Measurements from ENCODE around the gene C10orf71.

The C10orf71 gene

GRCh38 chr10:49310460-49310859 is 11.5 kb downstream of the C10orf71 start:
- no peaks in the 10 kb centered on the region for H3K4me1 ChIP-seq (ENCODE audit: low read length)
- no peak overlapping the region for H3K4me3 ChIP-seq (ENCODE audit: low read length)
- no peaks in the 10 kb centered on the region for H3K9me3 ChIP-seq (replicated peaks; ENCODE audit: insufficient read depth, low read length)
- no peak overlapping the region for H3K4me2 ChIP-seq (ENCODE audit: low read depth, low read length)
- no peaks in the 10 kb centered on the region for H3K27me3 ChIP-seq (replicated peaks; ENCODE audit: insufficient read depth, low read length)
- H3K9me2 ChIP-seq (replicated peaks; ENCODE audit: insufficient read depth, low read length) = no peaks in the 10 kb centered on the region
- no peak for DNase-seq
- H3K27ac ChIP-seq (ENCODE audit: low read length) = no peak overlapping the region
- H2AFZ ChIP-seq (ENCODE audit: low read length) = no peak overlapping the region
- no peaks in the 10 kb centered on the region for H3K36me3 ChIP-seq (replicated peaks; ENCODE audit: insufficient read depth, low read length)
- no peaks in the 10 kb centered on the region for H3F3A ChIP-seq (ENCODE audit: insufficient read depth, low read length)
- H3K79me2 ChIP-seq (ENCODE audit: low read length) = no peaks in the 10 kb centered on the region
- H4K20me1 ChIP-seq (ENCODE audit: insufficient read depth, low read length) = no peaks in the 10 kb centered on the region
- TF ChIP-seq EZH2phosphoT487 (IDR thresholded peaks at IDR 0.05; ENCODE audit: low read length) (no peak), EZH2 (optimal IDR thresholded peaks at IDR 0.05; ENCODE audit: low read depth, low read length) (no peak), CTCF (IDR thresholded peaks at IDR 0.05; ENCODE audit: low read length) (no peak)
- H3K9ac ChIP-seq (ENCODE audit: low read length) = no peak overlapping the region

DNA sequence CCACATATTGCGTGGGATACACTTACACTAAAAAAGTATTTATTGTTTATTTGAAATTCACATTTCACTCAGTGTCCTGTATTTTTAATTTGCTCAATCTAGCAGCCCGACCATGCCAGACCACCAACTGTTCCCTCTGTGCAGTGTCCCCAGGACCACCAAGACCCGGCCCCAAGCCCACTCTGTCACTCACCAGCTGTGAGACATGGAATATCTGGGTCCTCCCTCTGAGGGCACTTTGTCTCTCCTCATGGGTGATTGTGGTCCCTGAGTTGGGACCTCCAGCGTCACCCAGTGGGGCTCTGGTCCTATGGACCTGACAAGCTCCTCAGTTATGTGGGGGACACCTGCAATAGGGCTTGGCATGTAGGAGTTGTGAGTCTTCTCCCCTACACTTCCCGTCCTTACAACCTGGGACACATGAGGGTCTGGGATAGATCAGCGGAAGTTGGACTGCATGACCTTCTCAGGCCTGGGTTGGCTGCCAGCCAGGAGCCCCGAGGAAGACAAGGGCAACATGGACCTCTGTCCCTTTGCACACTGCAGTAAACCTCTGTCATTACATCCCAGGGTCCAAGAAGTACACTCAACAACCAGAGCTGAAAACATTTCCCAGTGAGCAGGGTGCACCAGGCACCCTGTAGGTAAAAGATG is 12.1 kb downstream of the C10orf71 start:
- H3K36me3 ChIP-seq (replicated peaks; ENCODE audit: insufficient read depth, low read length) = no peaks in the 10 kb centered on the region
- no peak overlapping the region for H3K4me2 ChIP-seq (ENCODE audit: low read depth, low read length)
- no peaks in the 10 kb centered on the region for H4K20me1 ChIP-seq (ENCODE audit: insufficient read depth, low read length)
- DNase-seq = no peak
- TF ChIP-seq EZH2phosphoT487 (IDR thresholded peaks at IDR 0.05; ENCODE audit: low read length) = no peak
- TF ChIP-seq EZH2 (optimal IDR thresholded peaks at IDR 0.05; ENCODE audit: low read depth, low read length) = no peak
- no peak for TF ChIP-seq CTCF (IDR thresholded peaks at IDR 0.05; ENCODE audit: low read length)
- H3K4me3 ChIP-seq (ENCODE audit: low read length) = no peak overlapping the region
- no peak overlapping the region for H3K27ac ChIP-seq (ENCODE audit: low read length)
- H3K27me3 ChIP-seq (replicated peaks; ENCODE audit: insufficient read depth, low read length) = no peaks in the 10 kb centered on the region
- no peak overlapping the region for H2AFZ ChIP-seq (ENCODE audit: low read length)
- H3K79me2 ChIP-seq (ENCODE audit: low read length) = no peaks in the 10 kb centered on the region
- no peak overlapping the region for H3K9ac ChIP-seq (ENCODE audit: low read length)
- no peaks in the 10 kb centered on the region for H3K4me1 ChIP-seq (ENCODE audit: low read length)
- no peaks in the 10 kb centered on the region for H3K9me3 ChIP-seq (replicated peaks; ENCODE audit: insufficient read depth, low read length)
- no peaks in the 10 kb centered on the region for H3F3A ChIP-seq (ENCODE audit: insufficient read depth, low read length)
- H3K9me2 ChIP-seq (replicated peaks; ENCODE audit: insufficient read depth, low read length) = no peaks in the 10 kb centered on the region

- TF ChIP-seq EZH2 (optimal IDR thresholded peaks at IDR 0.05; ENCODE audit: low read depth, low read length) (no peak), EZH2phosphoT487 (IDR thresholded peaks at IDR 0.05; ENCODE audit: low read length) (no peak), CTCF (IDR thresholded peaks at IDR 0.05; ENCODE audit: low read length) (no peak)
- Histone ChIP-seq H3F3A (ENCODE audit: insufficient read depth, low read length) (no peaks in the 10 kb centered on the region), H3K4me3 (ENCODE audit: low read length) (no peak overlapping the region), H3K79me2 (ENCODE audit: low read length) (no peaks in the 10 kb centered on the region), H3K4me2 (ENCODE audit: low read depth, low read length) (no peak overlapping the region), H4K20me1 (ENCODE audit: insufficient read depth, low read length) (no peaks in the 10 kb centered on the region), H3K36me3 (replicated peaks; ENCODE audit: insufficient read depth, low read length) (no peaks in the 10 kb centered on the region), H3K9me2 (replicated peaks; ENCODE audit: insufficient read depth, low read length) (no peaks in the 10 kb centered on the region), H3K9me3 (replicated peaks; ENCODE audit: insufficient read depth, low read length) (no peaks in the 10 kb centered on the region), H3K4me1 (ENCODE audit: low read length) (no peaks in the 10 kb centered on the region), H2AFZ (ENCODE audit: low read length) (no peak overlapping the region), H3K27me3 (replicated peaks; ENCODE audit: insufficient read depth, low read length) (no peaks in the 10 kb centered on the region), H3K27ac (ENCODE audit: low read length) (no peak overlapping the region), H3K9ac (ENCODE audit: low read length) (no peak overlapping the region)
- no peak for DNase-seq
Observed at GRCh38 chr10:49311555-49312236, 12.7 kb downstream of the C10orf71 start.
